Femur (tissue), 1 donor: Measurements from ENCODE around the gene STEAP1B.

ENCODE experiments used
- DNase-seq: peaks from one replicate; pipeline ENCODE4 v3.0.0-alpha.2; 2017

Gene STEAP1B

DNA sequence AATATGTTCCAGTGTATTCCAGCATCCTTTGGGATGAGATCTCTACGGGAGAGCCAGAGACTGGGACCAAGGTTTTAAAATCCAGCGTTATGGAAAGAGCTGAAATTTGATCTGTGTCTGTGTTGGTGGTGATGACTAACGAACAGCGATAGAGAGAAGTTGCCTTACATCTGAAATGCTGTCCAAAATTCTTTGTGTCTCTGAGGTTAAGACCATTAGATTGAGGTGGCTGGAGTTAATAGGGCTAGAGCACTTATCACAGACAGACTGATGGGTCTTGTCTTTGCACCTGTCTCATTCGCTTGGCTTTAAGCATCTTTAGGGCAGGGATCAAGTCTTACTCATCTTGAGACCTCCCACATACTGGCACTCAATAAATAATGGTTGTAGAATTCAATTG lies 102.0 kb downstream of the STEAP1B start:
- DNase-seq, result no peak

GRCh38 chr7:22395222-22395621 lies 104.8 kb downstream of the STEAP1B start:
- no peak for DNase-seq

DNA sequence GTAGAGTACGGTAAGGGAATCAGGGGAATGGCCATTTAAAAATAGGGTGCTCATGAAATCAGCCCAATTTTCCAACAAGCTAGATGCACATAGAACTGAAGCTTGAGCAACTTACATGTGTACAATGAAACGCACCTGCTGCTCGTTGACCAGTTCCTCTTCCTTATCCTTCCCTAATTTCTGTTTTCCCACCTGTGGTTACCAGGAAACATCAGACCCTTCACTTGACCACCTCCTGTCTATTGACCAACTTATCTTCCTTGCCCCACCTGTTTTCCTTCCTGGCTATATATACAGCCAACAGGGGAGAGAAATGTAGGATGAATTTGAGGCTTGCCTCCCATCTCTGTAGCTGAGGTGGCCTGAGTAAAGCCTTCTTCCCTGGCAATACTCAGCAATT lies 105.2 kb downstream of the STEAP1B start:
- no peak for DNase-seq

DNA sequence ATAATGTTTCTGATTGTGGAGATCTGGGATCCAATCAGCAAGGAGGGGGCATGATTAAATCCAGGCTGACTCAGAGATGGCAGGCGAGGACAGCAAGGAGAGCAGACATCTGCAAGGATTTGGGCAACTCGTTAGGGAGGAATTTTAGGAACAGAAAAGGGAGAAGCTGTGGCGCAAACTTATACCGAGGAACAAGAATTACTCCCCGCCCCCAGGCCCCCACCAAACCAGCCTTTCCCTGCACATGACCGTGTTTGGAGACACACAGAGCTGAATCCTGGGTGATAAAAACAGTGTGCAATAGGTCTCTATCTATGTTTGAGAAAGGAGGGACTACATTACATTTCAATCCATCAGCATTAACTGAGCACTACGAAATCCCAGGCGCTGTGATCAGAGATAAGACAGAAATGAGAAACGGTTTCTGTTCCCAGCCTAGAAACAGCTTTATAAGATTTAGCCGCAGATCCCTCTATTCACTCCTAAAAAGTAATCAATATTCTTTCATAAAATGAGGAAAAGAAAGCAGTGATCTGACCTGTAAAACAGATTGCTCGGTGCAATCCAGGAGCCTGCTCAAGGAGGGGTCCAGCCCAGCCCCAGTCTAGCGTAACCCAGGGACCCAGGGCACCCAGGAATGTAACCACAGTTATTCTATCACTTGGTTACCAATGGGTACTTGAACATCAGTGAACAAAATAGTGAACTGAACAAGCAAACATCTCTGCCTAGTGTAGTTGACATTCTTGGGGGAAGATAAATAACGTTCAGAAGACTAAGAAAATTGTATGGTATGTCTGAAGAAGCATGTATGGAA lies 105.9 kb downstream of the STEAP1B start:
- DNase-seq, result no peak

DNA sequence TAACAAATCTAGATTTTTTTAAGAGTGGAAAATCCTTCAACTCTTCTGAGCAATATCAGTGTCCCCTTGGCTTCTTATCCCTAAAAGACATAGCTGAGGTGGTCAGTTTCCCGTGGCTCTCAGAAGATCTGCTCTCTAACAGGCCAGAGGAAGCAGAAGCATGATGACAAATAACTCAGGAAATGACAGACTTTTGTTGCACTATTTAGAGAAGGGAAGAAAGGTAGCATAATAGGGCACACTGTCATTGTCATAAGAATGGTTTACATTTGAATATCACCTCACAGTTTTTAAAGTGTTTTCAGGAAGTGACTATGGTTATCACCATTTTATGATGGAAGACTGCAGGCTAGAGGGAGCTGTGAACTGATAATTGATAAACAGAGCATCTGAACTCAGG lies 109.5 kb downstream of the STEAP1B start:
- DNase-seq, result no peak

DNA sequence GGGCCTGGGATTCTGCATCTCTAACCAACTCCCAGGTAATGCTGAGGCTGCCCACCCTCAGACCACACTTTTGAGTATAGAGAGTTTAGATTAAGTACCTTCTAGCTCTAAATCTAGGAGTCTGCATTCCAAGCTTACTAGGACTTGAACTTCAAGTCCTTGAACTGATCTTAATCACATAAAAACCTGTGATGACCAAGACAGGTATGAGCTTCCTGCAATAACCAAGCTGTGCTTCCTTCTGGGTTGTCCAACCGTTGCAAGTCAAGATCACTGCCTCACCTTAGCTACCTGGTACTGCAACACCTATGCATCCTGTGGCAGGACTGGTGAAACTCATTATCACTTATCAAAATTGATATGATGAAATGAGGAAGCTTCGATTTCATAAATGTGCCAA lies 110.1 kb downstream of the STEAP1B start:
- DNase-seq, result no peak

GRCh38 chr7:22387583-22387982 lies 112.4 kb downstream of the STEAP1B start:
- DNase-seq, result peak; percentile 43

GRCh38 chr7:22386865-22387264 lies 113.1 kb downstream of the STEAP1B start:
- DNase-seq, result no peak

GRCh38 chr7:22386206-22386858 lies 113.7 kb downstream of the STEAP1B start:
- no peak for DNase-seq

GRCh38 chr7:22385326-22385725 lies 114.7 kb downstream of the STEAP1B start:
- no peak for DNase-seq

DNA sequence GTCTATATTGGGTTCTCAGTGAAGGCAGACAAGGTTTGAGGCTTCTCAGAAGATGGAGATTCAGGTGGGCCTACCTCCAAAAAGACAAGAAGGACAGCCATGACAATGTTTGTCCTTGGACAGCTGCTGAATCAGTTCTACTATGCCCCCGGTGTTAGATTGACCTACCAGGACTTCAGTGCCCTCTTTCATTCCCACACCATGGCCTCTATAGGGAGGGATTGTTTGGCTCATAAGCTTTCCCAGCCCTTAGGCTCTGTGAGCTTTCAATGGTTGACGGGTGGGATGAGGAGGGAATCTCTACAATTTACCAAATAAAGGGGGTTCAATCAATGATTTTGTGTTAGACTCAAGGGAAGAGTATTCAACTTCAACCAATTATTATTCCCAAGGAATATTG lies 119.7 kb downstream of the STEAP1B start:
- no peak for DNase-seq

GRCh38 chr7:22378199-22378980 lies 121.6 kb downstream of the STEAP1B start:
- DNase-seq, result no peak

- DNase-seq, result no peak
Measured at GRCh38 chr7:22377703-22378102, 122.3 kb downstream of the STEAP1B start.

- no peak for DNase-seq
Measured at GRCh38 chr7:22375359-22376048, 124.5 kb downstream of the STEAP1B start.

- DNase-seq, result no peak
Measured at GRCh38 chr7:22373911-22374310, 126.1 kb downstream of the STEAP1B start.

- DNase-seq, result no peak
Measured at GRCh38 chr7:22373388-22373787, 126.6 kb downstream of the STEAP1B start.

DNA sequence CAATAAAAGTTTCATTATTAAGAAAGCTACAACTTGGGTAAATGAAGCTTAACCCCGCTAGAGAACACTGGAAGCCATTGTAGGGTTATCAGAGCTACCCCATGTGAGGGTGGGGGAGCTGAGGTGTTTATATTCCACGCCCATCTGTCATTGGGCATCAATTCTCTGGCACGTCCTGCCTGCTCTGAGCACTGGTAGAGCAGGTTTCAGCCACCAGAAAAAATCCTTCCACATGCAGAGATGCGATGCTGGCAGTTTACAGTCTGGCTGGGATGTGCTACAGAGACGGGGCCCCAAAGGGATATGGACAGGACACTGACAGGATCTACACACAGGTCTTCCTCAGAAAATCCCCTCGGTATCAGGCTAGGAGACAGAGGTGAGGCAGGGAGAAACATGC lies 127.1 kb downstream of the STEAP1B start:
- DNase-seq, result no peak

GRCh38 chr7:22371878-22372277 lies 128.1 kb downstream of the STEAP1B start:
- DNase-seq, result no peak
